ENCODE measurements around the gene MAGI3.

MAGI3 gene

GRCh38 chr1:113517346-113517745 lies 127.0 kb downstream of the MAGI3 start:
- no peak for TF ChIP-seq Cebpa-rat (IDR thresholded peaks at IDR 0.05)
- H4K20me1 ChIP-seq = no peaks in the 10 kb centered on the region
- no peaks in the 10 kb centered on the region for H3K4me1 ChIP-seq
- H3K27me3 ChIP-seq = no peaks in the 10 kb centered on the region
- H3K9ac ChIP-seq = no peak overlapping the region
- H3K36me3 ChIP-seq = no peaks in the 10 kb centered on the region; a peak in 1 of 22 replicates
- peaks cover 5 to 11% (median 8%) of the 10 kb centered on the region in 11 experiments; a peak in 15 of 22 replicates for H3K9me3 ChIP-seq (replicated peaks in 1 of 11)
- H3K27ac ChIP-seq = no peak overlapping the region
- H3K4me2 ChIP-seq = no peak overlapping the region
- H3K4me3 ChIP-seq = no peak overlapping the region

GRCh38 chr1:113517983-113518382 lies 127.7 kb downstream of the MAGI3 start:
- Histone ChIP-seq H3K9ac (no peak overlapping the region), H3K27ac (no peak overlapping the region), H3K4me1 (no peaks in the 10 kb centered on the region), H3K9me3 (replicated peaks in 1 of 11) (peaks cover 9 to 17% (median 13%) of the 10 kb centered on the region in 11 experiments), H3K4me3 (no peak overlapping the region), H4K20me1 (no peaks in the 10 kb centered on the region), H3K27me3 (no peaks in the 10 kb centered on the region), H3K4me2 (no peak overlapping the region), H3K36me3 (no peaks in the 10 kb centered on the region; a peak in 1 of 22 replicates)
- no peak for TF ChIP-seq Cebpa-rat (IDR thresholded peaks at IDR 0.05)

DNA sequence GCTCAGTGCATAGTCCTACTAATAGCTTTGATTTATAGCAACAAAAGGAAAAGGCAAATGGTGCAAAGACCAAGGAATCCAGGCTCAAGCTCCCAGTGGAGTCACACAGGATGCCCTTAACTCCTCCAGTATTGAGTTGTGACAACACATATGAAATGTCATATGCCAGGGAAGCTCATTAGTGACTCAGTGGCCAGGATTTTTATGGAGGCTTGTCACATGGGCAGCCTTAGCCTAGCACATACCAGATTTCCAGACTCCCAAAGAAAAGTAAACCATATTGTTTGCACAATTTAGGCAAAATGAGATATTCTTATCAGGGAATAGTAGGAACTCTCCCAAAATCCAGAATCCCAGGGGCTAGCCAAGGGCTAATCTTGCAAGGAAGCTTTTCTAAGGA lies 129.2 kb downstream of the MAGI3 start:
- H3K36me3 ChIP-seq = peaks cover 0 to 12% (median 6%) of the 10 kb centered on the region in 11 experiments; a peak in 7 of 22 replicates
- H3K27ac ChIP-seq = no peak overlapping the region
- no peaks in the 10 kb centered on the region for H3K27me3 ChIP-seq
- no peak overlapping the region for H3K4me3 ChIP-seq
- peaks cover 25 to 33% (median 29%) of the 10 kb centered on the region in 11 experiments for H3K9me3 ChIP-seq (replicated peaks in 1 of 11)
- TF ChIP-seq Cebpa-rat (IDR thresholded peaks at IDR 0.05) = no peak
- H3K4me2 ChIP-seq = no peak overlapping the region
- no peaks in the 10 kb centered on the region for H4K20me1 ChIP-seq
- no peak overlapping the region for H3K9ac ChIP-seq
- no peaks in the 10 kb centered on the region for H3K4me1 ChIP-seq

GRCh38 chr1:113530021-113530420 lies 139.7 kb downstream of the MAGI3 start:
- Histone ChIP-seq H3K4me3 (no peak overlapping the region), H3K4me1 (no peaks in the 10 kb centered on the region), H3K36me3 (no peaks in the 10 kb centered on the region), H3K4me2 (no peak overlapping the region), H4K20me1 (no peaks in the 10 kb centered on the region), H3K9ac (no peak overlapping the region), H3K27me3 (no peaks in the 10 kb centered on the region), H3K9me3 (replicated peaks in 1 of 11) (peaks cover under 1 to 6% (median 2%) of the 10 kb centered on the region in 11 experiments; a peak in 19 of 22 replicates), H3K27ac (no peak overlapping the region)
- TF ChIP-seq Cebpa-rat (IDR thresholded peaks at IDR 0.05) = no peak

- H3K4me1 ChIP-seq = no peaks in the 10 kb centered on the region
- no peak overlapping the region for H3K9ac ChIP-seq
- H3K4me2 ChIP-seq = no peak overlapping the region
- no peaks in the 10 kb centered on the region for H3K27me3 ChIP-seq
- H3K36me3 ChIP-seq = no peaks in the 10 kb centered on the region
- H4K20me1 ChIP-seq = no peaks in the 10 kb centered on the region
- H3K9me3 ChIP-seq (replicated peaks in 1 of 11) = peaks cover 0 to 3% (median 0%) of the 10 kb centered on the region in 11 experiments; a peak in 1 of 22 replicates
- no peak overlapping the region for H3K27ac ChIP-seq
- no peak for TF ChIP-seq Cebpa-rat (IDR thresholded peaks at IDR 0.05)
- H3K4me3 ChIP-seq = no peak overlapping the region
Measured at GRCh38 chr1:113531321-113531720, 141.0 kb downstream of the MAGI3 start.

- no peak overlapping the region for H3K27ac ChIP-seq
Measured at GRCh38 chr1:113533061-113533460, 142.7 kb downstream of the MAGI3 start.

DNA sequence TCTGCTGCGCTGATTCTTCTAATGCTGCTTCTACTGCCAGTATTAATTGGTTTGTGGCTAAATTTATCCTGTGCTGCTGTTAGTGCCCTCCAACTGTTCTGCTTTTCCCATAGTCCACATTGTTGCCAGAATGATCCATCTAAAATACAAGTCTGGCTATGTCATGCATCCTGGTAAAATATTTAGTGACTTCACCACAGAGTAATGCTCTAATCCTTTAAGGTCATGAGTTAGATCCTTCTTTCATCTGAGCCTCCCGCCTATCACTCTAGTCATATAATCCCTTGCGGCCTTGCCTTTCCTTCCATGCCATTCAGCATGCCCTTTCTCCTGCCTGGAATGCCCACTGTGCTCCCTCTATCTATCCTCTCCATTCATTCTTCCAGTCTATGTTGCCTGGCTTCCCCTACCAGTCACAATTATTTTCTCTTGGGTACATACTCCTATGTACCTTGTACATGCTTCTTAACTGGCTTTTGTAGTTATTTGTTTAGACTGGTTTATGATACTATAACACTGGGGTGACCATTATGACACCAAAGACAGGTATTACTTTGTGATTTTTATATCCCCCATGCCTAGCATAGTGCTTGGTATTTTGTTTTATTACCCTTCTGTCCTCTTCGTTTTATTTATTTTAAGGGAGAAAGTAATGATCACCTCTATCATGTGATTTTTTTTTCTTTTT lies 144.0 kb downstream of the MAGI3 start:
- H3K27ac ChIP-seq = no peak overlapping the region
- 0 out of 22 replicates have a peak, but pooled peaks cover 0 to 4% (median 0%) of the 10 kb centered on the region in 11 experiments for H3K36me3 ChIP-seq
- no peak for TF ChIP-seq Cebpa-rat (IDR thresholded peaks at IDR 0.05)
- H3K4me2 ChIP-seq = no peak overlapping the region
- H3K4me1 ChIP-seq = no peaks in the 10 kb centered on the region
- no peaks in the 10 kb centered on the region for H4K20me1 ChIP-seq
- H3K4me3 ChIP-seq = no peak overlapping the region
- H3K9me3 ChIP-seq (replicated peaks in 1 of 11) = peaks cover 0 to 23% (median 6%) of the 10 kb centered on the region in 11 experiments; a peak in 8 of 22 replicates
- no peaks in the 10 kb centered on the region for H3K27me3 ChIP-seq
- no peak overlapping the region for H3K9ac ChIP-seq

More at GRCh38 chr1:113533061-113533460, 142.7 kb downstream of the MAGI3 start:
- no peak overlapping the region for H3K4me2 ChIP-seq
- no peaks in the 10 kb centered on the region for H3K4me1 ChIP-seq
- 0 out of 22 replicates have a peak, but pooled peaks cover 0 to 4% (median 0%) of the 10 kb centered on the region in 11 experiments for H3K36me3 ChIP-seq
- H3K9me3 ChIP-seq (replicated peaks in 1 of 11) = peaks cover 0 to 15% (median 6%) of the 10 kb centered on the region in 11 experiments; a peak in 8 of 22 replicates
- no peak overlapping the region for H3K4me3 ChIP-seq
- no peak for TF ChIP-seq Cebpa-rat (IDR thresholded peaks at IDR 0.05)
- no peaks in the 10 kb centered on the region for H4K20me1 ChIP-seq
- H3K27me3 ChIP-seq = no peaks in the 10 kb centered on the region
- H3K9ac ChIP-seq = no peak overlapping the region

- no peak for TF ChIP-seq Cebpa-rat (IDR thresholded peaks at IDR 0.05)
- H3K27me3 ChIP-seq = no peaks in the 10 kb centered on the region
- peaks cover 0 to 23% (median 6%) of the 10 kb centered on the region in 11 experiments; a peak in 10 of 22 replicates for H3K9me3 ChIP-seq (replicated peaks in 1 of 11)
- H3K36me3 ChIP-seq = 0 out of 22 replicates have a peak, but pooled peaks cover 0 to 4% (median 0%) of the 10 kb centered on the region in 11 experiments
- no peaks in the 10 kb centered on the region for H4K20me1 ChIP-seq
- H3K27ac ChIP-seq = no peak overlapping the region
- no peak overlapping the region for H3K4me2 ChIP-seq
- H3K4me1 ChIP-seq = no peaks in the 10 kb centered on the region
- no peak overlapping the region for H3K4me3 ChIP-seq
- H3K9ac ChIP-seq = no peak overlapping the region
Measured at GRCh38 chr1:113534875-113535274, 144.6 kb downstream of the MAGI3 start.

GRCh38 chr1:113536182-113536780 lies 146.0 kb downstream of the MAGI3 start:
- no peaks in the 10 kb centered on the region for H3K4me1 ChIP-seq
- H3K9me3 ChIP-seq (replicated peaks in 1 of 11) = peaks cover 0 to 24% (median 6%) of the 10 kb centered on the region in 11 experiments; a peak in 10 of 22 replicates
- H3K27me3 ChIP-seq = no peaks in the 10 kb centered on the region
- H3K9ac ChIP-seq = no peak overlapping the region
- 0 out of 22 replicates have a peak, but pooled peaks cover 0 to 4% (median 0%) of the 10 kb centered on the region in 11 experiments for H3K36me3 ChIP-seq
- H3K4me3 ChIP-seq = no peak overlapping the region
- no peak overlapping the region for H3K4me2 ChIP-seq
- no peaks in the 10 kb centered on the region for H4K20me1 ChIP-seq
- no peak for TF ChIP-seq Cebpa-rat (IDR thresholded peaks at IDR 0.05)
- H3K27ac ChIP-seq = no peak overlapping the region

All from BLaER1 treated with 17β-estradiol and CSF1 and Interleukin-3, amounts not matched to agents 10 nM and 100 nM (cell line).